HL-60/S4 treated with phorbol 12-myristate 13-acetate at 8.2 ng/mL for 4 days and 3 days (cell line): ENCODE data around the gene PELI2.

Source experiments
- in situ Hi-C: fragments of 300-500 bp; cut with MboI; formaldehyde crosslinking; loops from 2 replicates; pipeline ENCODE4 v1.15.0; 2022; ENCODE audit warnings: low sequenced_read_pairs

The PELI2 gene

GRCh38 chr14:56119201-56119981, 1.2 kb downstream of the PELI2 start:
- in situ Hi-C loops, result no loop called here

DNA sequence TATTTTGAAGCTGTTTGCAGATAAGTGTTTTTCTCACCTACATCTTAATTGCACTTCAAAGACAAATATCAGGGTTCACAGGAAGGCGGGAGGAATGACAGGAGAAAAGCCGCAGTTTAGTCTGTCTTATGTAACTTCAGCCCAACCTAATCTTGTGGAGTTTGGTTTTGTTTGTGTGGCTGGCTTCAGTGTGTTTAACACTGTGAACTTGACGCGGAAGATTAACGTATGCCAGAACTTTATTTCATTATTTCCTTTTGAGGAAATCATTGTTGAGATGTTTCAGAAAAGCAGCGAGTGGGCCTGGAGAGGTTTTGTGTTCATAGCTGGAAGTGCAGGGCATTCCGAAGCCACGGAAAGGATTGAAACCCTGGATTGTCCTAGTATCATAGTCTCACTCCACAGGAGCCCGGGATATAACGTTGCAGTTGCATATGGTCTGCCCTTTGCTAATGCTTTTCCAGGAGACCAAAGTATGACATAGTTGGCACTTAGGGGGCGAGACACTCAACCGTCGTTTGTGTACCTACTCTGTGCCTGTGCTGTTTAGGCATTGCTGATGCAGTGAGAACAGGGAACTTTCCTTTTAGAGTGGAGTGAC, 2.0 kb downstream of the PELI2 start:
- in situ Hi-C loops, result no loop called here

GRCh38 chr14:56121816-56122215, 3.6 kb downstream of the PELI2 start:
- in situ Hi-C loops, result no loop called here

DNA sequence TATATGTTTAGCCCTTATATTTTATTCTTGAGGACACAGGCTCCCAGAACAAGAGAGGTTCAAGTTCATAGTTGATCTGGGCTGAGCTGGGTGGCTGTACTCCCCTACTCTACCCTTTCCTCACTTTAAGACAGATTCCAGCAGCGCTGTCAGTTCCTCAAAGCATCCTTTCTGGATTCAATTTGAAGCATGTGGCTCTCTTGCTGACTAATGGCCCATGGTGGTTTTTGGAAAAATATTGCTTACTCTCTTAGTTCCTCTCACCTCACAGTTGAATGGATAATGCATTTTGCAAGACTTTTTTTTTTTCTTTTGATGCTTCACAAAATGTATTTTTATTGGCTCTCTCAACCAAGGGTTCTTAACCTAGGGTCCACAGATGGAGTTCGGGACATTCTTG, 4.1 kb downstream of the PELI2 start:
- in situ Hi-C loops, result no loop called here

DNA sequence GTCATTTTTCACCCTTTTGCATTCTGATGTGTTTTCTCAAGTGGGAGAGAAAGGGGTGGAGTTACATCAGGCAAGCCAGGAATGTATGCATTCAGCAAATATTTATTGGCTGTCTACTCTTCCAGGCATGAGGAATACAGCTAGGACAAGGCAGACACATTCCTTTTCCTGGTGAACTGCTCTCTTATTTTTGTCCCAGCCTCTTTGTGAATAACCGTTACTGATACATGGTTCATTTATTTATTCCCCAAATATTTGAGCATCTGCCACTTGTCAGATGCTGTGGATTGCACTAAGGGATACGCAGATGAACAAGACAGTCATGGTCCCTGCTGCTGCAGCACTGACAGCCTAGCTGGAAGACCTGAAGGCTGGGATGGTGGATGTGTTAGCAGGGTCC, 6.1 kb downstream of the PELI2 start:
- in situ Hi-C loops, result no loop called here

DNA sequence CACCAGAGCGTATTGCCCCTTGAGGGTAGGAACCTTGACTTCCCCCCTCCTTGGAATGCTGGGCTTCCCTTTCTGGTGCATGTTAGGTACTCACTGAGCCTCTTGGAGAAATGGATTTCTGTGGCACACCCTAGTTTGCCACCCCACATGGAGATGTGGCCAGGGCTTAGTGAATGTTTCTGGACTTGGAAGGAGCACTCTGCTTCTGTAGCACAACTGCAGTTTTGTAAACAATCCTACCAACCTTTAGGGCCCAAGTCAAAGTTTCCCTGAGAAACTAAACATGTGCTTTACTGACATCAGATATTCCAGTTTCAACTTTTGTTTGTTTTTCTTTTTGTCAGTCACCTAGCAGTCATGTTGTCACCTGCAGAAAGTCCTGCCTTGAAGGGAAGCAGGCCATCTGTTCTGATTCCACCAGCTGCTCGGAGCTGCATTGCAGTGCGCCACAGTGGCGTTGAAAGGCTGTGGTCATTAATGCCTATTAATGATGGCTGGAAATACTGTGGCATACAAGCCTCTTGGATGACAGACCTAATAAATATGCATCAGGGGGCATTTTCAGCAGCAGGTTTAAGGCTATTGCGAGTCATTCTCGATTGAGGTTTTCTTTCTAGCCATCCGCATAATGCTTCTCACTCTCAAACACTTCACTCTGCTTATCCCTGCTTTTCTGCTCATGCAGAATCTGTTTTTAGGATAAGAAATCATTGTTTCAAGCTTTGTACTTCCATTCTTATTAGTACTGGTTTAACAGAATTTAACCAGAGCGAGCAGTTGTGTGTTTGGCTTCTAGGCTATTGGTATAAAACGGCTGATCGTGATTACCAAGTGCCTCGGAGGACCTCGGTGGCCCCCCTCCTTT, 7.8 kb downstream of the PELI2 start:
- in situ Hi-C loops, result no loop called here

GRCh38 chr14:56126637-56126913, 8.4 kb downstream of the PELI2 start:
- in situ Hi-C loops, result no loop called here

GRCh38 chr14:56127156-56127555, 8.9 kb downstream of the PELI2 start:
- in situ Hi-C loops, result no loop called here

- in situ Hi-C loops, result no loop called here
Observed at GRCh38 chr14:56129092-56129491, 10.9 kb downstream of the PELI2 start.

DNA sequence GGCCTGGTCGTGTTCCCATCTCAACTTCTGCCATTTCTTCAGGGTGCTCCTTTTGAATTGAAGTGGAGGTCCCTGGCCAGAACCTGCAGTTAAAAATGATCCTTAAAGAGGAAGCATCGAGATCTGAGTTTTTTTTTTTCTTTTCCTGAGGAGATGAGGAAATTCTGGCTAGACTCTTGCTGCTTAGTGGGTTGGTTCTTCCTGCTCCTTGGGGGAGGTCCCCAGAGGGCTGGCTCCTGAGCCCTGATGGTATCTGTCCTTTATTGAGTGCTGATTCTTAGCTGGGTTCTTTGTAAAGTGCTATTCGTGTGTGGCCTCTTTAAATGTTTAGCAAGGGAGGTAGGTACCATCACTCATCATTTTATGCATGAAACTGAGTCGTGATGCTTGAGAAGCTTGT, 11.7 kb downstream of the PELI2 start:
- in situ Hi-C loops, result no loop called here

DNA sequence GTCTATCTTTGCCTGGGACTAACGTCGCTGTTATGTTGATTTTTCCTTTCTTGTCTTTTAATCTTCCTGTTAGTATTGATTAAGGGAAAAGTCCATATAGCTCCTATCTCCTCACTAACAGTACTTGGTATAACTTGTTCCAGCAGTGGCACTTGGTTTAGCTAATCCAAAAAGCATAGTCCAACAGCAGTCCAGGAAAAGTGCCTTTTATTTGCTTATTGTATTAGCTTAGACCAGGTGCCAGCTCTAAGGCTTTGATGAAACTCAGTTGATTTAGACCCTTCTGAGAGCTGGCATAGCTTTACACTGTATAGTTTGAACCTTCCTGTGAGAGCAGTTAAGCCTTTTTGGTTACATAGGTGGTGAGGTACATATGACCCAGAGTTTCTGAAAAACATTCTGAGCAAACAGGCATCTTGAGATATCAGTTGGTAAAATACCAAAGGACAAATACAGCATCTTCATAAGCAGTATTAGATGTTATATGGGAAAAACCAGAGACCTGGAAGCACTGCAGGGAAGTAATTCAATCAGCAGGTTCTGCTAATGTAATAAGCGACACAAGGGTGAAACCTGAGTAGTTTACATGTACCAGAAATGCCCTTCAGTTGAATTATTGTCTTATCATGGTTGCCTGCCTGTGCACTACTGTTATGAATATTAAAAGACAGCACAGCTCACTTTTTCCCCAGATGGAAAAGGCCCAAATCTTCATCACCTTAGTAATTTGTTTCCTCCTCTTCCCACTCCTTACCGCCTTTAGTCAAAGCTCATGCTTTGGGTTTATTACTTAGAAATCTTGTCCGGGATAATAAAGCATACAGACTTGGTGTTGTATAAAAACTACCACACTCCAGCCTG, 13.0 kb downstream of the PELI2 start:
- in situ Hi-C loops, result no loop called here

DNA sequence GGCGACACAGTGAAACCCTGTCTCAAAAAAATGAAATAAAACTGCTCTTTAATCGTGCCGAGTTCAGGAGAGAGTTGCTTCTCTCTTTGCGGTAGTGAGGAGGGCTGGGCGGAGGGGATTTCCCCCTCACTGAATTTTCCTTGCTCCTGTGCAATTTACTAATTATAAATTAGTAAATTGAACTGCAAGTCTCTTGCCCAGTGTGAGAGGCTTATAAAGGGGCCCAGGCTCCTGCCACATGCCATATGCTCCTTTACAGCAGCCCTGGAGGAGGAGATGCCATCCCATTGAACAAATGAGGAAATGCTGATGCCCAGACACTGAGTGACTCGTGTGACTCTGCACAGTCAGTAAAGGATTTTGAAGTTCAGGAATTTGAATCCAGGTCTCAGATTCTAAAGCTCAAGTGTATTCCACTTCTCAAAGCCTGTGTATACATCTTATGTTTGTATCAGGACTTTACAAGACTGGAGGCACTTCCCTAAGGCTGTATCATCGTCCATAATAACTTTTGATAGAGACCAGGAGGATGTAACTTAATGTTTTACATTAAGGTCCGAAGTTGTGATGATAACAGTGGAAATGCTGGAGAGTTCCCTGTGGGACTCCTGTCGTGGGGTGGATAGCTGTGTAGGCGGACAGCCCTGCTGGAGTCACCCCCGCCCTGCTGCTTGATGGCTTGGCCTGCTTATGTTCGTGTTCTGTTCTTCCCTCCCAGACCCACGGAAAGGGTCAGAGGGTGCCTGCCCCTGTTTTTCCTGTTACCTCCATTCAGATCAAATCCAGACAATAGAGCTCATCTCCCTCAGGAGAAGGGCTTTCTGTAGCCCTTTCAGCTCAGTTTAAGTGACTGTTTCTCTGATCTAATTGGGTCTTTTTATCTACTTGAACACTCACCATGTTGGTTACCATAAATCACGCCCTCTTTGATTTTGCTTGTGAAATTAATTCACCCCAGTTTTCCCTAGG, 13.9 kb downstream of the PELI2 start:
- in situ Hi-C loops, result no loop called here

GRCh38 chr14:56133547-56133946, 15.3 kb downstream of the PELI2 start:
- in situ Hi-C loops, result no loop called here

DNA sequence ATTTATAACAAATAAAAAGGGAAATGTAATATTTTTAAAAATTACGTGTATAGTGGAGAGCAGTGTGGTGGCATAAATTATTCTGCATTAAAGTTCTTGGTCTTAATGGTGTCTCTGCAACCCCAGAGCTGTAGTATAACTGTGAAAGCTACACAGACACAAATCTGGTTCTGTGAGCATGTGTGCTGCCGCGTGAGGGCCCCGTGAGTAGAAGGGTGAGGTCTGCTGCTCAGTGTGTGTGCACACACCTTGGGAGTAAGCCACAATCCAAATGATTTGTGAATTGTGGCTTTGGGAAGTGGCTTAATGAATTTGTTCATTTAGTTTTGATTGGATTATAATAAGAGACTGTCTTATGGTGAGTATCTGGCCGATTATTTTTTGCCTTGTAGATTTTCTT, 16.8 kb downstream of the PELI2 start:
- in situ Hi-C loops, result no loop called here

- in situ Hi-C loops, result no loop called here
Observed at GRCh38 chr14:56135668-56136067, 17.5 kb downstream of the PELI2 start.

GRCh38 chr14:56136571-56137452, 18.6 kb downstream of the PELI2 start:
- in situ Hi-C loops, result no loop called here

- in situ Hi-C loops, result no loop called here
Observed at GRCh38 chr14:56137453-56137807, 19.2 kb downstream of the PELI2 start.

- in situ Hi-C loops, result no loop called here
Observed at GRCh38 chr14:56137849-56138248, 19.6 kb downstream of the PELI2 start.

DNA sequence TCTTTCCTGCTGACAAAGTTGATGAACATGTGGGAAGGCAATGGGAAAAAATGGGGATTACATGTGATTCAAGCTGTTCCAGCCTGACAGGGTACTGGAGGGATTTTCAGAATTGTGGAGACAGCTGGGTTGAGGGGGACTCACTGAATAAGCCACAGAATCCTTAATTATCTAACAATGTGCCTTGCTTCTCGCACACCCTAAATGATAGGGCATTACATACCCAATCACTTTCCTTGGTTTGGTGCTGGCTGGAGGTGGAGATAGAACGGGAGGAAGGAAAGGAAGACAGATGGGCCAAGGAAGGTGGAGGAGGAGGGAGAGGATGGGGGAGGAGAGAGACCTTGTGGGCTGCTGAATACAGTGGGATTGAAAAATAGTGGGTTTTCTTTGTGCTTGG, 20.7 kb downstream of the PELI2 start:
- in situ Hi-C loops, result no loop called here
